Calu3 (cell line): Measurements from ENCODE around the gene TM4SF5. TPM values are rescaled to one million over a fixed set of nuclear protein-coding genes. Genes with fewer than 3 reads are reported as not detected.

Experiments used
- BruUV-seq: library from RNA; stranded (reverse); fragments of 400-500 nt; replicated peaks from 2 replicates; lab custom pipeline; 2021; lab: Mats Ljungman, UMichigan
- CTCF ChIA-PET: fragments of 300-600 bp; sonication (Branson Sonifier 250); formaldehyde crosslinking; loops from one replicate; lab custom pipeline; 2022; ENCODE audit warnings: antibody characterized with exemption; lab: Charles Lee
- DNase-seq: peaks from one replicate; pipeline ENCODE4 v3.0.0; 2022
- H3K27ac Mint-ChIP-seq: one replicate; pipeline ENCODE4 v1.8.0; 2022; ENCODE audit warnings: mixed read lengths; ENCODE audit not compliant: unreplicated experiment
- H3K27me3 Mint-ChIP-seq: one replicate; pipeline ENCODE4 v1.8.0; 2022; ENCODE audit warnings: mixed read lengths; ENCODE audit not compliant: unreplicated experiment
- H3K36me3 Mint-ChIP-seq: one replicate; pipeline ENCODE4 v1.8.0; 2022; ENCODE audit warnings: mild to moderate bottlenecking, moderate library complexity, mixed read lengths; ENCODE audit not compliant: insufficient read depth, unreplicated experiment
- H3K4me1 Mint-ChIP-seq: one replicate; pipeline ENCODE4 v1.8.0; 2022; ENCODE audit warnings: mild to moderate bottlenecking, low read depth, mixed read lengths; ENCODE audit not compliant: unreplicated experiment
- H3K4me3 Mint-ChIP-seq: one replicate; pipeline ENCODE4 v1.8.0; 2022; ENCODE audit warnings: mild to moderate bottlenecking, low read depth, moderate library complexity, mixed read lengths; ENCODE audit not compliant: unreplicated experiment
- H3K9me3 Mint-ChIP-seq: one replicate; pipeline ENCODE4 v1.8.0; 2022; ENCODE audit warnings: low read depth, mixed read lengths; ENCODE audit not compliant: unreplicated experiment
- CTCF ChIP-seq: fragments of 200-600 bp; IDR thresholded peaks from one replicate; pipeline ENCODE4 v1.8.0; 2022; ENCODE audit warnings: antibody characterized with exemption; ENCODE audit not compliant: unreplicated experiment
- intact Hi-C: fragments of 100-400 bp; cut with micrococcal nuclease; formaldehyde crosslinking; loops from one replicate; pipeline ENCODE4 v1.10.0; 2022; ENCODE audit not compliant: unreplicated experiment
- total RNA-seq: library from RNA; stranded (reverse); gene quantifications from 2 replicates; pipeline ENCODE4 v1.2.3, GENCODE V29; 2022

TM4SF5 gene
- total RNA-seq, 1 experiment from 2014 or later, result 0.54 TPM

- no peaks in the 10 kb centered on the region for H3K9me3 Mint-ChIP-seq
- peaks cover 8% of the 10 kb centered on the region for H3K27me3 Mint-ChIP-seq
- no peaks in the 10 kb centered on the region for H3K36me3 Mint-ChIP-seq
- no TSS peak for BruUV-seq
- no peak for DNase-seq
- no peak for TF ChIP-seq CTCF
- H3K4me3 Mint-ChIP-seq, result no peak overlapping the region
- CTCF ChIA-PET, result no interaction called here
- intact Hi-C loops, result no loop called here
- peaks cover 13% of the 10 kb centered on the region for H3K4me1 Mint-ChIP-seq
- no peak overlapping the region for H3K27ac Mint-ChIP-seq
These were observed 3.4 kb upstream of the TM4SF5 start for GRCh38 chr17:4768298-4768697.

- Mint-ChIP-seq H3K4me1 (peaks cover 13% of the 10 kb centered on the region), H3K27ac (no peak overlapping the region), H3K36me3 (no peaks in the 10 kb centered on the region), H3K27me3 (peaks cover 10% of the 10 kb centered on the region), H3K4me3 (no peak overlapping the region), H3K9me3 (no peaks in the 10 kb centered on the region)
- intact Hi-C loops, result no loop called here
- no TSS peak for BruUV-seq
- no peak for DNase-seq
- TF ChIP-seq CTCF, result no peak
- CTCF ChIA-PET, result no interaction called here
These were observed 2.1 kb upstream of the TM4SF5 start for GRCh38 chr17:4769628-4770027.

GRCh38 chr17:4772235-4772613 is 538 bp downstream of the TM4SF5 start:
- no peak for DNase-seq
- intact Hi-C loops, result no loop called here
- peaks cover 8% of the 10 kb centered on the region for H3K27me3 Mint-ChIP-seq
- H3K4me3 Mint-ChIP-seq, result no peak overlapping the region
- H3K36me3 Mint-ChIP-seq, result no peaks in the 10 kb centered on the region
- peaks cover 13% of the 10 kb centered on the region for H3K4me1 Mint-ChIP-seq
- TF ChIP-seq CTCF, result no peak
- no TSS peak for BruUV-seq
- no peak overlapping the region for H3K27ac Mint-ChIP-seq
- CTCF ChIA-PET, result interaction anchor here (0.6 to 1.3 kb wide), 2 partner anchors 18 to 208 kb away, joined by 4 to 6 read pairs; no protein-coding TSS in a partner anchor
- H3K9me3 Mint-ChIP-seq, result no peaks in the 10 kb centered on the region

- DNase-seq, result no peak
- no peak for TF ChIP-seq CTCF
- Mint-ChIP-seq H3K4me3 (no peak overlapping the region), H3K27ac (no peak overlapping the region), H3K9me3 (no peaks in the 10 kb centered on the region), H3K27me3 (peaks cover 26% of the 10 kb centered on the region), H3K4me1 (no peaks in the 10 kb centered on the region), H3K36me3 (no peaks in the 10 kb centered on the region)
- BruUV-seq, result no TSS peak
- CTCF ChIA-PET, result interaction anchor here (2.0 kb wide), 1 partner anchor 12 kb away, joined by 6 read pairs; no protein-coding TSS in a partner anchor
- intact Hi-C loops, result no loop called here
These were observed 6.5 kb downstream of the TM4SF5 start for GRCh38 chr17:4777969-4778760.
